Measurements from ENCODE around the gene APOA4.
"Not testable (repeated sequence)": the region's sequence is repeated elsewhere in the genome, so short reads cannot be mapped to it uniquely, and the experiment has no call there.

Gene APOA4

DNA sequence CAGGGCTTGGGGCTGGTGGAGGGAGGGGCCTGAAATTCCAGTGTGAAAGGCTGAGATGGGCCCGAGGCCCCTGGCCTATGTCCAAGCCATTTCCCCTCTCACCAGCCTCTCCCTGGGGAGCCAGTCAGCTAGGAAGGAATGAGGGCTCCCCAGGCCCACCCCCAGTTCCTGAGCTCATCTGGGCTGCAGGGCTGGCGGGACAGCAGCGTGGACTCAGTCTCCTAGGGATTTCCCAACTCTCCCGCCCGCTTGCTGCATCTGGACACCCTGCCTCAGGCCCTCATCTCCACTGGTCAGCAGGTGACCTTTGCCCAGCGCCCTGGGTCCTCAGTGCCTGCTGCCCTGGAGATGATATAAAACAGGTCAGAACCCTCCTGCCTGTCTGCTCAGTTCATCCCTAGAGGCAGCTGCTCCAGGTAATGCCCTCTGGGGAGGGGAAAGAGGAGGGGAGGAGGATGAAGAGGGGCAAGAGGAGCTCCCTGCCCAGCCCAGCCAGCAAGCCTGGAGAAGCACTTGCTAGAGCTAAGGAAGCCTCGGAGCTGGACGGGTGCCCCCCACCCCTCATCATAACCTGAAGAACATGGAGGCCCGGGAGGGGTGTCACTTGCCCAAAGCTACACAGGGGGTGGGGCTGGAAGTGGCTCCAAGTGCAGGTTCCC lies 6.5 kb upstream of the APOA4 start, which contains the start of gene APOC3:
TSS of gene APOC3 (plus strand) at position 383 of the 659 bp plus-strand sequence. CDS start 676 bp downstream, outside the sequence.
- DNase-seq = no peak

DNA sequence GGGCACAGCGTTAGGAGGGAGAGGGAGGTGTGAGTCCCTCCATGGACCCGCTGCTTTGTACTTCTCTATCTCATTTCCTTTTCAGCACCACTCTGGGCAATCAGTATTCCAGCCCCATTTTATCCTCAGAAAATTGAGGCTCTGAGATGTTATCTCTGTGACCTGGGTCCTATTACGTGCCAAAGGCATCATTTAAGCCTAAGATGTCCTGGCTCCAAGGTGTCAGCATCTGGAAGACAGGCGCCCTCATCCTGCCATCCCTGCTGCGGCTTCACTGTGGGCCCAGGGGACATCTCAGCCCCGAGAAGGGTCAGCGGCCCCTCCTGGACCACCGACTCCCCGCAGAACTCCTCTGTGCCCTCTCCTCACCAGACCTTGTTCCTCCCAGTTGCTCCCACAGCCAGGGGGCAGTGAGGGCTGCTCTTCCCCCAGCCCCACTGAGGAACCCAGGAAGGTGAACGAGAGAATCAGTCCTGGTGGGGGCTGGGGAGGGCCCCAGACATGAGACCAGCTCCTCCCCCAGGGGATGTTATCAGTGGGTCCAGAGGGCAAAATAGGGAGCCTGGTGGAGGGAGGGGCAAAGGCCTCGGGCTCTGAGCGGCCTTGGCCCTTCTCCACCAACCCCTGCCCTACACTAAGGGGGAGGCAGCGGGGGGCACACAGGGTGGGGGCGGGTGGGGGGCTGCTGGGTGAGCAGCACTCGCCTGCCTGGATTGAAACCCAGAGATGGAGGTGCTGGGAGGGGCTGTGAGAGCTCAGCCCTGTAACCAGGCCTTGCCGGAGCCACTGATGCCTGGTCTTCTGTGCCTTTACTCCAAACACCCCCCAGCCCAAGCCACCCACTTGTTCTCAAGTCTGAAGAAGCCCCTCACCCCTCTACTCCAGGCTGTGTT lies 5.8 kb upstream of the APOA4 start:
- DNase-seq = no peak

- DNase-seq = no peak
Observed at GRCh38 chr11:116827461-116827860, 4.4 kb upstream of the APOA4 start.

GRCh38 chr11:116826751-116827431 lies 3.8 kb upstream of the APOA4 start:
- DNase-seq = no peak

DNA sequence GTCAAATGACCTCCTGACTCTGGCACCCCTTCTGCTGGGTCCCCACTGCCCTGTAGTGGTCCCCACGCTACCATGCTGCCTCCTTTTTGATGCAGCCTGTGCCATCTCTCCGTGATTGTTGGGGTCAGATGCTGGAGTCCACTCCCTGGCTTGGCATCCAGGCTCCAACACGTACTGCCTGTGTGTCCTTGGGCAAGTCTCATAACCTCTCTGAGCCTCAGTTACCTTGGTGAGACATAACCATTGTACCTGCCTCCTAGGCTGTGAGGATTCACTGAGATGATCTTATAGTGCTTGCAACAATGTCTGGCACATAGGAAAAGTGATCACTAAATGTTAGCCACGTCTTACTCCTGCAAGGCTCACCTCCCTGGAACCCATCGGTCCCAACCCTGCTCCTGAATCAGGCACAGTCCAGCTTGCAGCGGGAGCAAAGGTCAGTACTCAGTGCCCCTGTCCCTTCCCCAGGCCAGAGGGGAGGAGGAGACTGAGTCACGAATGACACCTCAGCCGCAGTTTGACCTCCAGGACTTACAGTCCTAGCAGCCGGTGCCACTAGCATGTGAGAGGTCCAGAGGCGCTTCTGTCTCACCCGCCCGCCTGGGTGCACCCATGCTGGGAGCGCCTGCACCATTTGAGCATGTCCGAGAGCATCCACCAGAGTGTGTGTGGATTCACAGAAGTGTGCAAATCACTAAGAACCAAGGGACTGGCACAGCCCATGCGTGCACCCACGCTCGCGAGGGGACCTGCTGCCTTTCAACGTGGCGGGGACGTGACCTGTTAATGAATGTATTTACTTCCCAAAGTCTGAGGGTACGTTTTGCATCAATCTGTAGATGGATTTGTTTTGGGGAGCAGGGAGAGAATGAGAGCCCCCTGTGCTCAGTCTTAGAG lies 3.0 kb upstream of the APOA4 start:
- DNase-seq = no peak

DNA sequence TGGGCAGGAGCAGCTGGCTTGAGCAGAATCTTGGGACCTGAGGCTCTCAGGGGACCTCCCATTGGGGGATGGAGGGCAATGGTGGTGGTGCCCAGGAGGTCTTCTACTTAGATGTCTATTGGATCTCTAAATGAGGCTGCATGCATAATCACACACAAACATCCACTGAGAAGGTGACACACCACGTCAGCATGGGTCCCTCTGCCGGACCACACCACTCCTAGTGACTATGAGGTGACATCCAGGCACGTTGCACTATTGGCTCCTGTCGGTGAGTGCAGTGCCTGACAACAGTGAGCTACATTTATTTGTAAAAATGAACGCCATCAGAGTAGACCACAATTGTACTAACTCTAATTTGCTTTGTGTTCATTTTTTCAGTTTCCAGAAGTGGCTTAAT lies 2.3 kb upstream of the APOA4 start:
- DNase-seq = no peak

DNA sequence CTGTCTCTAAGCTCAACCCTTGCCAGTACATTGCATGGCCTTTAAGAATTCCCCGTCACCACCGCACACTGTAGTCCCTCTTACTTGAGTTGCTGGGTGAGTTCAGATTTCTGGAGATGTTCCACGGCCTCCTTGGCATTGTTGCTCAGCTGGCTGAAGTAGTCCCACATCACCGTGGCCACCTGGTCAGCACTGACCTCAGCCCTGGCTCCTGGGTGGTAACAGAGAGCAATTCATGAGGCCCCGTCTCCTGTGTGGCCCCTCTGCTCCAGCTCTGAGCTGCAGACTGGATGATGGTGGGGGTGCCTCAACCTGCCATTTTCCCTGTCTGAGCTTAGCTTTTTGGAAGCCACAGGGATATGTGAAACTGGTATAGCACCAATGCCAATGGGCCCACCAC lies 529 bp downstream of the APOA4 start:
- no peak for DNase-seq

DNA sequence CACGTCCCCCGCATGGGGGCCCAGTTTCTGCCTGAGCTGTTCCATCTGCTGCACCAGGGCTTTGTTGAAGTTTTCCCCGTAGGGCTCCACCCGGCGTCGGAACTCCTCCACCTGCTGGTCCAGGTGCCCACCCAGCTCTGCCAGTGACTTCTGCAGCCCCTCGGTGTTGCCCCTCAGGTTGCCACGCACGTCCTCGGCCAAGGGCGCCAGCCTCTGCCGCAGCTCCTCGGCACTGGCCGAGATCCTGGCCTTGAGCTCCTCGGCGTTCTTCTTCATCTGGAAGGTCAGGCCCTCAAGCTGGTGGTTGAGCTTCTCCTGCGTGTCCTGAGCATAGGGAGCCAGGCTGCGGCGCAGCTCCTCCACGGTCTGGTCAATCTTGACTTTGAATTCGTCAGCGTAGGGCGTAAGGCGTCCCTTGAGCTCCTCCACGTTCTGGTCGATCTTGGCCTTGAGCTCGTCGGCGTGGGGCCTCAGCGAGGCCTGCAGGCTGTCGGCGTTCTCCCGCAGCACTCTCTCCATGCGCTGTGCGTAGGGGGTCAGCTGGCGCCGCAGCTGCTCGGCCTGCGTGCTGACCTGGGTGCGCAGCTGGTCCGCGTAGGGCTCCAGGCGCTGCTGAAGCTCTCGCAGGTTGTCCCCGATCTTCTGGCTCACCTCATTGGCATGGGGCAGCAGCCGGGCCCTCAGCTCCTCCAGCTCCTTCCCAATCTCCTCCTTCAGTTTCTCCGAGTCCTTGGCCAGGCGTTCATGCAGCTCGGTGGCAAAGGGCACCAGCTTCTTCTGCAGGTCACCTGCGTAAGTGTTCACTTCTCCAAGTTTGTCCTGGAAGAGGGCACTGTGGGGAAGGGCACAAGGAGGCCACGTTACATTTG lies 1.8 kb downstream of the APOA4 start:
- DNase-seq = no peak

GRCh38 chr11:116819049-116819448 lies 4.1 kb downstream of the APOA4 start:
- no peak for DNase-seq

- no peak for DNase-seq
Observed at GRCh38 chr11:116814502-116814901, 8.6 kb downstream of the APOA4 start.

DNA sequence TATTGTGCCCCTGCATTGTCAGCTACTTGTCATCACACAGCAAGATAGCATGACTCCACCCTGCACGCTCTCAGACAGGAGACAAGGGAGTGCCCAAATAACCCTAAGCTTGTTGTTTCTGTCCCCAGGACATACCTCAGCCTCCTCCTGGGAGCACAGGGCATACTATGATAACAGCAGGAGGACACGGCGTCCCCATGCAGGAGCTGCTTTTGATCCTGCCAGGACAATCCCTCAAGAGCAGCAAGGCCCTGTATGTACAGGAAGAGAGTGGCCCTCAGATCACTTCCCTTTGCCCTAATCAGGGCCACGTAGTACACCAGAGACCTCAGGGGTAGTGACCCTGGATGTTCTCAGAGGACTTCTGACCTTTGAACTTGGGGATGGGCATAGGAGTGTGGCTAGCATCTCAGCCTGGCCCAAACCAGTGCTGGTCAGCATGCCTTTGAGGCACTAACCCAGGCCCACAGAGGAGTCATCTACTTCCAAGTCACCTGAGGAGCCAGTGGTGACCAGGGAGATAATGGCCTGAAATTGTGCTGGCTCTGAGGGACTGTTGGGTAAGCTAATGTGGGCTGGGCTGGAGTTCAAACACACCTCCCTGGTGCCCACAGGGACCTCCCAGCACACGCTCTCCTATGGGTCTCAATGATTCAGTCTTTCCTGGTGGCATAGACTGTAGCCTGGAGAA lies 9.2 kb downstream of the APOA4 start:
- no peak for DNase-seq

DNA sequence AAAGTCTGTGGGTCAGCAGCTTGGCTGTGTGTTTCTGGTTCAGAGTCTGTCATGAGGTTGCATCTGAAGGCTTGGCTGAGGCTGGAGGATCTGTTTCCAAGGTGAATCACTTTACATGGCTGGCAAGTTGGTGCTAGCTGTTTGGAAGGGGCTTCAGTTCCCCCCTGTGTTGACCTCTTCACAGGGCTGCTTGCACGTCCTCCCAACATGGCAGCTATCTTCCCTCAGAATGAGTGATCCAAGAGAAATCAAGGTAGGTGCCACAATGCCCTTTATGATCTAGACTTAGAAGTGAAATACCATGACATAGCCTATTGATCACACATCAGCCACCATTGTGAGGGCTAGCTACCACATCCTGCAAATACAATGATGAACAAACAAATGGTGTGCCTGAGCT lies 9.9 kb downstream of the APOA4 start:
- no peak for DNase-seq

GRCh38 chr11:116812109-116812508 lies 11.0 kb downstream of the APOA4 start:
- no peak for DNase-seq

- no peak for DNase-seq
Observed at GRCh38 chr11:116811194-116811593, 11.9 kb downstream of the APOA4 start.

GRCh38 chr11:116808262-116809175 lies 14.6 kb downstream of the APOA4 start:
- DNase-seq = no peak

DNA sequence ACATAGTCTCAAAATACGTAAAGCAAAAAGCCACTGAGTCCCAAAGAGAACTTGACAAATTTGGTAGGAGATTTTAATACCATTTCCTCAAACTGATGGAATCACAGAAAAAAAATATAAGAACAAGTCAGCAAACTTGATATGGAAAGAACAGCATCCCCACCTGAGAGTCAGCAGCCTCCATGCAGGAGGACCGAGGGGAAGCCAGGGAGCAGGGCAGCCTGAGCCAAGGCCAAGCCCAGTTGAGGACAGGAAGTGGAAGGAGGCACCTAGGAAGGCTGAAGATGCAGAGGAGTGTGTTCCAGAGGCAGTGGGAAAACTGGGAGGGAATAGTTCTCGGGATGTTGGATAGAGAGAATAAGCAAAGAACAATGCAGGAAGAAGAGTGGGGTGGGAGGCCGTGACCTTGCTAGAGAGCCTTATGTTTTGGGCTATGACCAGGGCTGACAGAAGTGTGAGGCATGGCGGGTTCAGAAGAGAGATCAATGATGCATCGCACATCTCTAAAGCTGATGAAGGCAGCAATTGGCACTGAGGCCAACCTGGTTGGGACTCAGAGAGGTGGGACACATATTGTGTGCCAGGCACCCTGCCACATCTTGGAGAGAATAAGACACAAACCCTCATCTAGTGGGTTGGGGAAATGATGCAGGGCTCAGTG lies 15.4 kb downstream of the APOA4 start:
- DNase-seq = no peak

DNA sequence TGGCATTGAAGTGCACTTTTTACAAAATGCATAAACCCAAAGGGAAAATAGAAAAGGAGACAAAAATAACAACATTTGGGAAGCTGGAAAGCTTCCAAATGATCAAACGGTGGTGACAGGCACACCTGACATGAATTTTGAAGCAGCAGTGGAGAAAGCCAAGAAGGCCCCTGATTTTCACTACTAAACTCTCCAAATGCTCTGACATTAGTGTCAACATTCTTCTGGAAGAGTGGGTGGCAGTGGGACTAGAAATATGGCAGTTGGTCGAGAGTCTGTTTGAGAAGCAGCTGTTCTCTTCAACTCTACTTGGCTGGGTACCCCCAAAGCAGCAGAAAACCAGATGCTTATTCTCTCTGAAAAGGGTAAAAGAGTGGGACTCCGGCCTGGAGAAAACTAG lies 19.1 kb downstream of the APOA4 start:
- no peak for DNase-seq

GRCh38 chr11:116801662-116802061 lies 21.4 kb downstream of the APOA4 start:
- DNase-seq = not testable (repeated sequence)

DNA sequence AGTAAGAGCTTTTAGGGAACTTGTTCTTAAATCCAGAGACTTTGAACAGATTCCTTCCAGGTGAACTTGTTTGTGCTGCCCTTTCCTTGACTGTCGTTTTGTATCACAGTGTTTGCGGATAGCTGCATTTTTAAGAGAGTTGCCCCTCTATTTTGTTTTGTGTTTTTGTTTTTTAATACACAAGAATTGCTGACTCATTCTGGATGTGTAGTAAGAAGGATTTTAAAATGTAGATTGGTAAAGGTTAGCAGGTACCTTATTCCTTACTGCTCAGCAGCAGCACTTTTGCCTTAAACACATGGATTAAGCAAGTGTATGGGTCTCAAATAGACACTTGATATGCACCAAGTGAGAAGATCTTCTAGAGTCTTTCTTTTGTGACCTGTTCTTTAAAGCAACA lies 22.5 kb downstream of the APOA4 start:
- no peak for DNase-seq
